CD8-positive, alpha-beta memory T cell (primary cell): ENCODE measurements around the gene MICAL3. TPM values are rescaled to one million over a fixed set of nuclear protein-coding genes. Genes with fewer than 3 reads are reported as not detected.
A peak's percentile ranks its signal among the peaks of the same experiment; 100 is the strongest.

Source experiments
- CTCF ChIA-PET: fragments of 350-600 bp; sonication (Branson Sonifier 250); formaldehyde crosslinking; loops from one replicate; lab custom pipeline; 2021; ENCODE audit warnings: antibody characterized with exemption; lab: Charles Lee
- POLR2A ChIA-PET: fragments of 350-600 bp; sonication (Branson Sonifier 250); formaldehyde crosslinking; loops from one replicate; lab custom pipeline; 2021; ENCODE audit warnings: antibody characterized with exemption; lab: Charles Lee
- DNase-seq, 5 donors: peaks; one replicate each; pipeline versions ENCODE4 v3.0.0 to v3.0.0-alpha.2; 2020 to 2022; ENCODE audit warnings: mixed read lengths in 1 of 5
- H3K27ac ChIP-seq: one replicate; pipeline ENCODE4 v1.7.0; 2013; ENCODE audit warnings: low read depth, mild to moderate bottlenecking, low read length, moderate library complexity
- H3K27me3 ChIP-seq: 2 replicates; pipeline ENCODE4 v1.7.0; 2013; ENCODE audit warnings: low read length, mild to moderate bottlenecking; ENCODE audit not compliant: insufficient read depth, poor library complexity, severe bottlenecking
- H3K36me3 ChIP-seq: 2 replicates; pipeline ENCODE4 v1.7.0; 2013; ENCODE audit warnings: mild to moderate bottlenecking, low read length, moderate library complexity; ENCODE audit not compliant: insufficient read depth
- H3K4me1 ChIP-seq: 2 replicates; pipeline ENCODE4 v1.7.0; 2013; ENCODE audit warnings: mild to moderate bottlenecking, low read length, moderate library complexity; ENCODE audit not compliant: insufficient read depth
- H3K4me3 ChIP-seq: 2 replicates; pipeline ENCODE4 v1.7.0; 2013; ENCODE audit warnings: mild to moderate bottlenecking, low read length
- H3K9me3 ChIP-seq: 2 replicates; pipeline ENCODE4 v1.7.0; 2013; ENCODE audit warnings: mild to moderate bottlenecking, low read length
- H3K27ac Mint-ChIP-seq, 8 donors: one replicate each; pipeline ENCODE4 v1.8.0; 2020 to 2021; ENCODE audit warnings: mixed read lengths in 8 of 8, mild to moderate bottlenecking in 6 of 8, inconsistent platforms in 3 of 8, moderate library complexity in 3 of 8
- H3K27me3 Mint-ChIP-seq, 2 donors: one replicate each; pipeline ENCODE4 v1.8.0; 2020 to 2021; ENCODE audit warnings: mixed read lengths in 2 of 2, mild to moderate bottlenecking in 1 of 2, moderate library complexity in 1 of 2
- H3K36me3 Mint-ChIP-seq, 3 donors: one replicate each; pipeline ENCODE4 v1.8.0; 2020 to 2021; ENCODE audit warnings: mixed read lengths in 3 of 3, inconsistent platforms in 1 of 3, mild to moderate bottlenecking in 1 of 3
- H3K4me1 Mint-ChIP-seq, 3 donors: one replicate each; pipeline ENCODE4 v1.8.0; 2020 to 2021; ENCODE audit warnings: mixed read lengths in 3 of 3, inconsistent platforms in 1 of 3, mild to moderate bottlenecking in 1 of 3
- H3K4me3 Mint-ChIP-seq, 7 donors: one replicate each; pipeline ENCODE4 v1.8.0; 2020 to 2021; ENCODE audit warnings: mixed read lengths in 7 of 7, mild to moderate bottlenecking in 6 of 7, moderate library complexity in 4 of 7, inconsistent platforms in 2 of 7
- H3K9me3 Mint-ChIP-seq, 5 donors: one replicate each; pipeline ENCODE4 v1.8.0; 2020 to 2022; ENCODE audit warnings: mixed read lengths in 5 of 5, mild to moderate bottlenecking in 3 of 5, moderate library complexity in 2 of 5, inconsistent platforms in 1 of 5
- polyA plus RNA-seq: library from polyadenylated mRNA; unstranded; fragments of 300-500 nt; fragmentation: Illumina TruSeq; gene quantifications from one replicate; pipeline ENCODE4 v1.2.3, GENCODE V29; 2021
- total RNA-seq, 2 experiments: library from RNA; stranded (reverse); gene quantifications; one replicate each; pipeline ENCODE4 v1.2.3, GENCODE V29; 2021

MICAL3 gene
- total and polyA plus RNA-seq, 3 experiments from 2014 or later: 1.7 to 51.9 (median 51.7) TPM

GRCh38 chr22:17862646-17863181 lies 161.6 kb downstream of the MICAL3 start:
- Histone ChIP-seq H3K27me3 (no peaks in the 10 kb centered on the region), H3K4me3 (no peak overlapping the region), H3K4me1 (no peaks in the 10 kb centered on the region), H3K36me3 (no peaks in the 10 kb centered on the region), H3K27ac (no peak overlapping the region), H3K9me3 (no peaks in the 10 kb centered on the region)
- ChIA-PET POLR2A (no interaction called here), CTCF (interaction anchor here (1.4 kb wide), 1 partner anchor 120 kb away, joined by 3 read pairs; no protein-coding TSS in a partner anchor)
- H3K27ac Mint-ChIP-seq: peak overlapping the region in 4 of 8 donors; percentile 2 to 64 (median 40)
- peaks cover 0 to 6% (median 3%) of the 10 kb centered on the region in 3 donors for H3K4me1 Mint-ChIP-seq
- H3K36me3 Mint-ChIP-seq: peaks cover 0 to 76% (median 4%) of the 10 kb centered on the region in 3 donors
- no peak for DNase-seq
- H3K4me3 Mint-ChIP-seq: no peak overlapping the region
- H3K27me3 Mint-ChIP-seq: no peaks in the 10 kb centered on the region
- H3K9me3 Mint-ChIP-seq: no peaks in the 10 kb centered on the region

- Mint-ChIP-seq H3K9me3 (no peaks in the 10 kb centered on the region), H3K4me3 (no peak overlapping the region), H3K36me3 (peaks cover 0 to 74% (median 4%) of the 10 kb centered on the region in 3 donors), H3K4me1 (peaks cover 0 to 2% (median 0%) of the 10 kb centered on the region in 3 donors), H3K27me3 (no peaks in the 10 kb centered on the region), H3K27ac (peak overlapping the region in 1 of 8 donors; percentile 18)
- Histone ChIP-seq H3K4me3 (no peak overlapping the region), H3K27me3 (no peaks in the 10 kb centered on the region), H3K36me3 (no peaks in the 10 kb centered on the region), H3K4me1 (no peaks in the 10 kb centered on the region), H3K9me3 (no peaks in the 10 kb centered on the region), H3K27ac (no peak overlapping the region)
- no peak for DNase-seq
- CTCF ChIA-PET: interaction anchor here (1.4 kb wide), 1 partner anchor 119 kb away, joined by 3 read pairs; no protein-coding TSS in a partner anchor
- POLR2A ChIA-PET: no interaction called here
Measured at GRCh38 chr22:17861909-17862308, 162.5 kb downstream of the MICAL3 start.

GRCh38 chr22:17860220-17860965 lies 164.0 kb downstream of the MICAL3 start:
- Mint-ChIP-seq H3K27me3 (no peaks in the 10 kb centered on the region), H3K4me1 (peaks cover 0 to 2% (median 0%) of the 10 kb centered on the region in 3 donors), H3K9me3 (no peaks in the 10 kb centered on the region), H3K36me3 (peaks cover 0 to 62% (median 4%) of the 10 kb centered on the region in 3 donors), H3K4me3 (no peak overlapping the region), H3K27ac (no peak overlapping the region)
- POLR2A ChIA-PET: no interaction called here
- H3K36me3 ChIP-seq: no peaks in the 10 kb centered on the region
- DNase-seq: no peak
- no peaks in the 10 kb centered on the region for H3K9me3 ChIP-seq
- no peak overlapping the region for H3K27ac ChIP-seq
- CTCF ChIA-PET: interaction anchor here (1.0 kb wide), 1 partner anchor 30 kb away, joined by 4 read pairs; no protein-coding TSS in a partner anchor
- H3K4me1 ChIP-seq: no peaks in the 10 kb centered on the region
- no peaks in the 10 kb centered on the region for H3K27me3 ChIP-seq
- H3K4me3 ChIP-seq: no peak overlapping the region

GRCh38 chr22:17858033-17858432 lies 166.3 kb downstream of the MICAL3 start:
- CTCF ChIA-PET: no interaction called here
- H3K4me1 ChIP-seq: no peaks in the 10 kb centered on the region
- no peak overlapping the region for H3K27ac ChIP-seq
- Mint-ChIP-seq H3K9me3 (no peaks in the 10 kb centered on the region), H3K27me3 (no peaks in the 10 kb centered on the region), H3K4me1 (peaks cover 0 to 2% (median 0%) of the 10 kb centered on the region in 3 donors), H3K36me3 (peaks cover 0 to 51% (median 2%) of the 10 kb centered on the region in 3 donors), H3K4me3 (no peak overlapping the region), H3K27ac (no peak overlapping the region)
- no peaks in the 10 kb centered on the region for H3K27me3 ChIP-seq
- no peak overlapping the region for H3K4me3 ChIP-seq
- POLR2A ChIA-PET: no interaction called here
- no peak for DNase-seq
- H3K36me3 ChIP-seq: no peaks in the 10 kb centered on the region
- H3K9me3 ChIP-seq: no peaks in the 10 kb centered on the region

- H3K27ac ChIP-seq: no peak overlapping the region
- no peak overlapping the region for H3K4me3 Mint-ChIP-seq
- H3K4me1 Mint-ChIP-seq: no peaks in the 10 kb centered on the region
- POLR2A ChIA-PET: no interaction called here
- H3K4me3 ChIP-seq: no peak overlapping the region
- H3K4me1 ChIP-seq: no peaks in the 10 kb centered on the region
- peaks cover 0 to 42% (median 2%) of the 10 kb centered on the region in 3 donors for H3K36me3 Mint-ChIP-seq
- no peak overlapping the region for H3K27ac Mint-ChIP-seq
- CTCF ChIA-PET: no interaction called here
- no peaks in the 10 kb centered on the region for H3K27me3 ChIP-seq
- no peaks in the 10 kb centered on the region for H3K27me3 Mint-ChIP-seq
- no peaks in the 10 kb centered on the region for H3K36me3 ChIP-seq
- no peaks in the 10 kb centered on the region for H3K9me3 ChIP-seq
- DNase-seq: no peak
- no peaks in the 10 kb centered on the region for H3K9me3 Mint-ChIP-seq
Measured at GRCh38 chr22:17855572-17856290, 168.6 kb downstream of the MICAL3 start.

- Histone ChIP-seq H3K9me3 (no peaks in the 10 kb centered on the region), H3K4me1 (no peaks in the 10 kb centered on the region), H3K4me3 (no peak overlapping the region), H3K27me3 (no peaks in the 10 kb centered on the region), H3K36me3 (no peaks in the 10 kb centered on the region), H3K27ac (no peak overlapping the region)
- Mint-ChIP-seq H3K4me1 (no peaks in the 10 kb centered on the region), H3K36me3 (peaks cover 0 to 28% (median 2%) of the 10 kb centered on the region in 3 donors), H3K9me3 (no peaks in the 10 kb centered on the region), H3K27ac (peak overlapping the region in 2 of 8 donors; percentile 47 to 65), H3K4me3 (no peak overlapping the region), H3K27me3 (no peaks in the 10 kb centered on the region)
- ChIA-PET CTCF (interaction anchor here (1.1 kb wide), 1 partner anchor 23 kb away, joined by 5 read pairs; no protein-coding TSS in a partner anchor), POLR2A (no interaction called here)
- DNase-seq: no peak
Measured at GRCh38 chr22:17853073-17853472, 171.3 kb downstream of the MICAL3 start.

GRCh38 chr22:17851759-17852158 lies 172.6 kb downstream of the MICAL3 start:
- Histone ChIP-seq H3K27ac (no peak overlapping the region), H3K4me3 (no peak overlapping the region), H3K27me3 (no peaks in the 10 kb centered on the region), H3K36me3 (no peaks in the 10 kb centered on the region), H3K4me1 (no peaks in the 10 kb centered on the region), H3K9me3 (no peaks in the 10 kb centered on the region)
- DNase-seq: no peak
- Mint-ChIP-seq H3K4me3 (no peak overlapping the region), H3K9me3 (no peaks in the 10 kb centered on the region), H3K4me1 (no peaks in the 10 kb centered on the region), H3K27ac (no peak overlapping the region), H3K27me3 (no peaks in the 10 kb centered on the region), H3K36me3 (peaks cover 0 to 21% (median 2%) of the 10 kb centered on the region in 3 donors)
- POLR2A ChIA-PET: no interaction called here
- CTCF ChIA-PET: no interaction called here
